Gastroesophageal sphincter (tissue), 4 donors: Measurements from ENCODE around the gene NNAT. TPM values are rescaled to one million over a fixed set of nuclear protein-coding genes. Genes with fewer than 3 reads are reported as not detected.
A peak's percentile ranks its signal among the peaks of the same experiment; 100 is the strongest.

Experiments
- ATAC-seq: fragments of 150-250 bp; one replicate; pipeline ENCODE4 v1.9.1; 2016; ENCODE audit warnings: mild to moderate bottlenecking, moderate library complexity
- H3K27ac ChIP-seq, 4 donors: fragments of 200-600 bp; sonication (generic) in 3 of 4; 1 replicate in 3 of 4; 2 replicates in 1 of 4; pipeline ENCODE4 v1.5.1; 2016 to 2019
- H3K27me3 ChIP-seq: fragments of 200-600 bp; sonication (generic); one replicate; pipeline ENCODE4 v1.5.1; 2019
- H3K36me3 ChIP-seq, 2 donors: fragments of 200-600 bp; sonication (generic); one replicate each; pipeline ENCODE4 v1.5.1; 2019; ENCODE audit warnings: control low read depth in 1 of 2
- H3K4me1 ChIP-seq, 3 donors: fragments of 200-600 bp; sonication (generic); 1 replicate in 2 of 3; 2 replicates in 1 of 3; pipeline ENCODE4 v1.5.1; 2016 to 2019; ENCODE audit warnings: control low read depth in 2 of 3
- H3K4me3 ChIP-seq, 2 donors: fragments of 200-600 bp; sonication (generic); one replicate each; pipeline ENCODE4 v1.5.1; 2019; ENCODE audit warnings: mild to moderate bottlenecking in 1 of 2, moderate library complexity in 1 of 2
- H3K9me3 ChIP-seq, 3 donors: fragments of 200-600 bp; sonication (generic); one replicate each; pipeline ENCODE4 v1.5.1; 2017 to 2019; ENCODE audit warnings: control low read depth in 2 of 3
- CTCF ChIP-seq, 4 experiments: fragments of 200-600 bp in 2 of 4; fragments of 450-650 bp in 2 of 4; sonication (generic) in 1 of 4; IDR thresholded peaks; one replicate each; pipeline ENCODE4 v1.5.1; 2017 to 2019; ENCODE audit warnings: antibody characterized with exemption in 4 of 4, mild to moderate bottlenecking in 2 of 4, moderate library complexity in 2 of 4
- EP300 ChIP-seq: sonication (generic); formaldehyde crosslinking; IDR thresholded peaks from one replicate; pipeline ENCODE4 v1.6.1; 2017; ENCODE audit warnings: antibody characterized with exemption, mild to moderate bottlenecking
- POLR2A ChIP-seq, 2 donors: fragments of 450-650 bp; IDR thresholded peaks; one replicate each; pipeline ENCODE4 v1.6.1; 2017; ENCODE audit warnings: antibody characterized with exemption in 2 of 2, mild to moderate bottlenecking in 2 of 2, moderate library complexity in 1 of 2
- POLR2AphosphoS5 ChIP-seq: sonication (generic); formaldehyde crosslinking; IDR thresholded peaks from one replicate; pipeline ENCODE4 v1.6.1; 2017; ENCODE audit warnings: antibody characterized with exemption
- WGBS, 2 donors: methylation state at CpG; one replicate each; pipeline ENCODE4 v1.1.5; 2018; ENCODE audit warnings: low coverage in 1 of 2; 5-methylcytosine and 5-hydroxymethylcytosine counted together
- total RNA-seq, 4 donors: library from RNA; depleted of rRNA; stranded (reverse); fragments of >200 nt; gene quantifications; one replicate each; pipeline ENCODE4 v1.1.0, GENCODE V29; 2016

Gene NNAT
- total RNA-seq, 4 donors from 2014 or later, result 3.3 to 8.8 (median 7.7) TPM

GRCh38 chr20:37534401-37535157 is 13.5 kb downstream of the NNAT start:
- H3K4me3 ChIP-seq, result no peak overlapping the region
- no peak for TF ChIP-seq EP300
- TF ChIP-seq POLR2A (IDR thresholded peaks at IDR 0.05), result no peak
- TF ChIP-seq CTCF (IDR thresholded peaks at IDR 0.05), result peak; percentile 82 to 96 (median 87)
- no peaks in the 10 kb centered on the region for H3K27me3 ChIP-seq
- 62 to 64% methylated on average over 4 to 6 of the region's 6 CpGs for WGBS, 2 donors
- H3K36me3 ChIP-seq, result no peaks in the 10 kb centered on the region
- H3K4me1 ChIP-seq, result peaks cover 0 to 10% (median 3%) of the 10 kb centered on the region in 3 donors
- peak overlapping the region in 1 of 4 donors; percentile 57 for H3K27ac ChIP-seq
- peak; percentile 84 for ATAC-seq
- H3K9me3 ChIP-seq, result no peaks in the 10 kb centered on the region

GRCh38 chr20:37535443-37536132 is 14.5 kb downstream of the NNAT start:
- TF ChIP-seq POLR2A (IDR thresholded peaks at IDR 0.05), result no peak
- TF ChIP-seq CTCF (IDR thresholded peaks at IDR 0.05), result no peak
- TF ChIP-seq EP300, result no peak
- no peak for TF ChIP-seq POLR2AphosphoS5
- 48 to 64% methylated on average over 5 to 10 of the region's 10 CpGs for WGBS, 2 donors
- no peaks in the 10 kb centered on the region for H3K27me3 ChIP-seq
- H3K36me3 ChIP-seq, result no peaks in the 10 kb centered on the region
- no peak overlapping the region for H3K27ac ChIP-seq
- no peaks in the 10 kb centered on the region for H3K9me3 ChIP-seq
- ATAC-seq, result no peak
- peaks cover 0 to 10% (median 3%) of the 10 kb centered on the region in 3 donors for H3K4me1 ChIP-seq
- H3K4me3 ChIP-seq, result no peak overlapping the region

- Histone ChIP-seq H3K4me3 (no peak overlapping the region), H3K4me1 (peaks cover 0 to 10% (median 3%) of the 10 kb centered on the region in 3 donors), H3K9me3 (no peaks in the 10 kb centered on the region), H3K27me3 (no peaks in the 10 kb centered on the region), H3K27ac (no peak overlapping the region), H3K36me3 (no peaks in the 10 kb centered on the region)
- ATAC-seq, result no peak
- TF ChIP-seq POLR2A (IDR thresholded peaks at IDR 0.05) (no peak), CTCF (IDR thresholded peaks at IDR 0.05) (no peak), POLR2AphosphoS5 (no peak), EP300 (no peak)
- 100% methylated on average over 1 of the region's 1 CpG for WGBS, 2 donors
Observed at GRCh38 chr20:37537505-37537904, 16.5 kb downstream of the NNAT start.

GRCh38 chr20:37538003-37538402 is 17.0 kb downstream of the NNAT start:
- no peak overlapping the region for H3K4me3 ChIP-seq
- WGBS, 2 donors, result 80 to 84% methylated on average over 2 to 5 of the region's 5 CpGs
- H3K9me3 ChIP-seq, result no peaks in the 10 kb centered on the region
- no peaks in the 10 kb centered on the region for H3K27me3 ChIP-seq
- ATAC-seq, result no peak
- TF ChIP-seq EP300, result no peak
- TF ChIP-seq CTCF (IDR thresholded peaks at IDR 0.05), result no peak
- no peak for TF ChIP-seq POLR2A (IDR thresholded peaks at IDR 0.05)
- no peak for TF ChIP-seq POLR2AphosphoS5
- no peak overlapping the region for H3K27ac ChIP-seq
- peaks cover 0 to 10% (median 3%) of the 10 kb centered on the region in 3 donors for H3K4me1 ChIP-seq
- no peaks in the 10 kb centered on the region for H3K36me3 ChIP-seq
